Left cardiac atrium (tissue), 4 donors: ENCODE data around the gene KCNF1. TPM values are rescaled to one million over a fixed set of nuclear protein-coding genes. Genes with fewer than 3 reads are reported as not detected.

Source experiments
- ATAC-seq, 2 donors: fragments of 200-7000 bp; cut with Tn5 transposase; one replicate each; pipeline ENCODE4 v1.9.1; 2020; ENCODE audit warnings: mild to moderate bottlenecking in 2 of 2, moderate library complexity in 2 of 2
- DNase-seq: peaks from one replicate; pipeline ENCODE4 v3.0.0-alpha.2; 2020
- intact Hi-C, 2 donors: fragments of 100-400 bp; cut with DNase I; formaldehyde crosslinking; loops; one replicate each; pipeline versions ENCODE4 v1.14.1 to v1.15.1; 2022 to 2023
- total RNA-seq, 2 donors: library from RNA; stranded (reverse); fragmentation: NEBNext Ultra II Directional; extraction: Animal tissue kit (Norgen Biotek cat#: 25700); gene quantifications; one replicate each; pipeline ENCODE4 v1.2.1, GENCODE V29; 2021
- donor health status: DM: no; HTN: yes; CAD: no.
- donor health status: DM: no; HTN: yes; CAD: no; lungs with severe emphysema.
- donor health status: DM: yes; HTN: yes; CAD: no.
- donor health status: Dilated cardiomyopathy.

Gene KCNF1
- total RNA-seq, 2 donors from 2014 or later = 0.24 to 0.97 TPM

GRCh38 chr2:10915731-10916276 lies 4.1 kb downstream of the KCNF1 start:
- DNase-seq (no peak), ATAC-seq (no peak)
- intact Hi-C loops = loop anchor here (10.0 kb wide), 2 partner anchors 199 to 209 kb away; no protein-coding TSS in a partner anchor

DNA sequence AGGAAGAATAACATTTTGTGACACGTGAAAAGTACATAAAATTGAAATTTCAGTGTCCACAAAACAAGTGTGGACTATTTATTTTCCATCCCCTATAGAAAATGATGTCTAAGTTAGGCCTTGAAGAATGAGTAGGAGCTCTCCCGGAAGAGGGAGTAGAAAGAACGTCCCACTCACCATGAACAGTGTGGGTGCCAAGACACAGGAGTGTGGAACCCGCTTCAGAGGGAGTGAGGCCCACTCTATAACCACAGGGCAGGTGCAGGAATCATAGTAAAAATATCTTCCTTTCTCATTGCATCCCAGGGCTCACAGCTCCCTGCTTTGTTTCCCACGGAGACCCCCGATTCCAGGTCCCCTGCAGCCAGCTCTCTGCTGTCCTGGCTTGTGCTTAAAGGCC lies 5.2 kb downstream of the KCNF1 start:
- no peak for DNase-seq
- intact Hi-C loops = loop anchor here (10.0 kb wide), 2 partner anchors 198 to 208 kb away; no protein-coding TSS in a partner anchor
- no peak for ATAC-seq

GRCh38 chr2:10917927-10918326 lies 6.2 kb downstream of the KCNF1 start:
- no peak for DNase-seq
- ATAC-seq = no peak
- intact Hi-C loops = loop anchor here (10.0 kb wide), 2 partner anchors 197 to 207 kb away; no protein-coding TSS in a partner anchor

DNA sequence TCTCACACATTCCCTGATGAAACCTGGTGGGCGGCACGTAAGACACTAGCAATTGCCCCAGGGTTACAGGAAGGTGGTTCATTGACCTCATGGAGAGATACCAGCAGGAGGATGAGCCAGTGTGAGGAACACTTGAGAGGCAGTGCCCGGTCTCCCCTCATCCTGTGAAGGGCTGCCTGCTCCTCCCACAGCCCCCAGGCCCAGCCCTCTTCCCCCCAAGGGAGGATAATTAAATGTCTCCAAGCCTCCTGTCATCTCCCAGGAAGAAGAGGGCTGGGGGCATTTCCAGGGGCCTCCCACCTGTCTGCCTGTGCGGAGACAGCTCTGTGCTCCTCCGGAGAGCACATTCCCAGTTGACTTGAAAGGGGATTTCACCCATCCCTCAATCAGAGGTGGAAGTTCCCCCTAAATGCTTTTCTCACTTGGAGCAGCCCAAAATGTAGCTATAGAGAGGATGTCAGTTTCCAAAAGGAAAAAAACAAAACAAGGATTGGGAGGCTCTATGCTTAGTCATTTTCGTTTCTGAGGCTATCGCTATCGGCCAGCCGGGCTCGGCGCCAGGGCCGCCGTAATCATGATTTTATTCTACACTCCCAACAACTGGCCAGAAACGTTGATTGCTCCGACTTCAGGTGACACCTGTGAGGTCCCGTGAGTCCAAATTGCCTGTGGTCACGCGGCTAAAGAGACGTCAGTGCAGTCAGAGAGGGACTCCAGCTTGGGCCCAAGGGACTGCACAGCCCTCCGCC lies 7.1 kb downstream of the KCNF1 start:
- intact Hi-C loops = loop anchor here (10.0 kb wide), 2 partner anchors 196 to 206 kb away; no protein-coding TSS in a partner anchor

GRCh38 chr2:10919410-10919770 lies 7.7 kb downstream of the KCNF1 start:
- no peak for DNase-seq
- intact Hi-C loops = loop anchor here (10.0 kb wide), 2 partner anchors 195 to 205 kb away; no protein-coding TSS in a partner anchor
- ATAC-seq = no peak

More for the DNA sequence above, 7.1 kb downstream of the KCNF1 start:
- DNase-seq (peak; percentile 56), ATAC-seq (peak in 1 of 2 donors; percentile 65)

GRCh38 chr2:10919771-10920621 lies 8.3 kb downstream of the KCNF1 start:
- DNase-seq (peak; percentile 12), ATAC-seq (no peak)
- intact Hi-C loops = loop anchor here (10.0 kb wide), 2 partner anchors 195 to 205 kb away; no protein-coding TSS in a partner anchor

DNA sequence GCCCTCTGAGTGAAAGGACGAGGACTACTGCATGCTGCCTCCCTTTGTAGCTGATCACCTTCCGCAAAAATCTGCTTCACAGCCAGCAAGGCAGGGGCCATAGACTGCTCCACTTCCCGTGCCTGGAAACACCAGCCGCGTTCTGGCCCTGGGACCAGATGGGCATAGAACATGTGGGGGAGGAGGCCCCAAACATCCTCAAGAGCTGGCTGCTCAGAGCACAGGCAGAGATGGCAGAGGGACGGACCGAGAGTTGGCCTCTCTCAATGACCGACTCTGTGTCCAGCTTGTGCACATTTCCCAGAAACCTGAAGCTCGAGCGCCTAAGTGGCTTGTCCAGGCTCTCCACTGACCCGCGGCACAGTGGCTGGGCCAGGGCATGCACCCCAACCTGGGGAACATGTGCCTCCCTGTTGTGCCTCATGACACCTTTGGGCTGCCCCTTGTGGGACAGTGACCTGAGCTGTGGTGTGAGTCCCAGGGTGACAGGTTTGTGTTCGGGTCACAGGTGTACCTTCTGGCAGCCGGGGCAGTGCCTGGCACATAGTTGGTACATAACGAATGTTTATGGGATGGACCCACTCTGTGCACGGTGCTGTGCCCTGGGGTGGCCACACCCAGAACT lies 9.1 kb downstream of the KCNF1 start:
- DNase-seq (peak; percentile 12), ATAC-seq (no peak)
- intact Hi-C loops = no loop called here

DNA sequence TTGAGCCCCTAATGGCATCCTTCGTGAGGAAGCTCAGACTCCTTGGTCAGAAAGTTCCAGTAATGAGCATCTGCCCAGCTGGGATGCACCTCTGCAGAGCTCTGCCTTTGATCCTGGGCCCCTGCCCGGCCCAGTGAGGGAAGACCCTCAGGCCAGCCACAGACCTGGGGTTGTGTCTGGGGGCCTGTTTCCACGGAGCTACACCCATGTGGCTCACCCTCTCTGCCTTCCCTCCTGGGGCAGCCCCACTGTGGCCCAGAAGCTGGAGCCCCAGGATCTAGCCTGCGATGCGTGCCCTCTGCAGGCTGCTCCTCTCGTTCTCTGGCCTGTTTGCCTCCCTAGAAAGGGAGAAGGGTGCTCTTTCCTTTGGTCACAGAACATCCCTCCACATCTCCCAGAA lies 9.8 kb downstream of the KCNF1 start:
- ATAC-seq = no peak
- intact Hi-C loops = no loop called here
- no peak for DNase-seq

DNA sequence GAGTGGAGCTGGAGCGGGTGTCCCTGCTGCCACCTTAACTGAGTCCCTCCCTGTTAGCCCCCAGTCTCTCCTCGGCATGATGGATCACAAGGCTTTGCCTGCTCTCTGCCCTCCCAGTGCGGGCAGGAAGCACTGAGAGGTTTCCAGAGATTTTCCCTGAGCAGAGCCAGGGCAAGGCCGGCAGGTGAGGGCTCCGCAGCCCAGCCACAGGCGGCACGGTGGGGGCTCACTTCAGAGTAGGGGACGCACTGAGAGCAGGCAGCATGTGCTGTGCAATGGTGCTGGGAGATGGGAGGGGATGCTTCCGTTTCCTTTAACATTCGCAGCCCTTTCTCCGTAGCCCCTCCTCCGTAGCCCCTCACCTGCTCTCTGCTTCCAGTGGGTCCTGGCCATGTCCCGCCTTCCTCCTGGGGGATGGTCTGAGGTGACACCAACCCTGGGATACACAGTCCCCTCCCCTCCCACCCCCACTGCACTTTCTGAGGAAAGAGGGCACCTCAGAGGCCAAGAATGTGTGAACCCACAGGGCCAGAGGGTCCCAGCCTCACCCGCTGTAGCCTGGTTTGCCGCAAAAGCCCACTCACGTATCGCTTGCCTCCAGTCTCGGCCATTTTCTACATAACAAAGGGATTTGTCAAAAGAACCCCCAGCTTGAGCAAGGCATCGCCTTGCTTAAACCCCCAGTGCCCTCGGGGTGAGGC lies 10.7 kb downstream of the KCNF1 start:
- intact Hi-C loops = no loop called here
- ATAC-seq (no peak), DNase-seq (peak; percentile 12)

DNA sequence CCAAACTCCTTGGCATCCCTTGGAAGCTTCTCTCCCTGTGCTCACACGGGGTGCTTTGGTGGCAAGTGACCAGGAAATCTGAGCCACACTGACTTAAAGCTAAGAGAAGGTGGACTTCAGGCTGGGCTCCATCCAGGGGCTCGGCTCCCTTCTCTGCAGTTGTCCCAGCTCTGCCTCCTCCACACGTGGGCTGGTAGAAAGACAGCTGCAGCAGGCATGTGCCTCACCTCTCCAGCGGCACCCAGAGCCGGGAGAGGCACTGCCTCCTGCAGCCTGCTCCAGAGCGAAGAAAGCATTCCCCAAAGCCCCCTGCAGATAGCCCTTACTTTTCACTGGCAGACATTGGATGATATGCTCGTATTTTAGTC lies 11.3 kb downstream of the KCNF1 start:
- no peak for ATAC-seq
- intact Hi-C loops = no loop called here
- DNase-seq = no peak

DNA sequence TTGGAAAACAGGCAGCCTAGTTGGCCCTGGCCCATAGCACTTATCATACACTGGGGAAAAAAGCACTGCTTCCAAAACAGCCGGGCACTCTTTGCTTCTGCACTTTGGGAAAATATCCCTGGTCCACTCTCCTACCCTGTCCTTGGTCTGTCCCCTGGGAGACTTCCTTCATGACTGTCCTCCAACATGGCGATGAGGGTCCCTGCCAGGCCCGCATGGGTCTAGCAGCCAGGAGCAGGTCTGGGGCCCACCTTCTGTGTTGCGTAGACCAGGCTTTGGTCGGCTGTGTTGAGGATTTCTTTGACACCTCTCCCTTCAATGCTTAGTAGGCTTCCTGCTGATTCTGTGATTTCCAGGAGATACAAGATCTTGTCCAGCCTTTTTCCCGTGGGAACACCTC lies 12.2 kb downstream of the KCNF1 start:
- ATAC-seq = no peak
- DNase-seq = no peak
- intact Hi-C loops = no loop called here

- no peak for ATAC-seq
- DNase-seq = peak; percentile 10
- intact Hi-C loops = no loop called here
These were observed 12.7 kb downstream of the KCNF1 start for GRCh38 chr2:10924441-10924840.

DNA sequence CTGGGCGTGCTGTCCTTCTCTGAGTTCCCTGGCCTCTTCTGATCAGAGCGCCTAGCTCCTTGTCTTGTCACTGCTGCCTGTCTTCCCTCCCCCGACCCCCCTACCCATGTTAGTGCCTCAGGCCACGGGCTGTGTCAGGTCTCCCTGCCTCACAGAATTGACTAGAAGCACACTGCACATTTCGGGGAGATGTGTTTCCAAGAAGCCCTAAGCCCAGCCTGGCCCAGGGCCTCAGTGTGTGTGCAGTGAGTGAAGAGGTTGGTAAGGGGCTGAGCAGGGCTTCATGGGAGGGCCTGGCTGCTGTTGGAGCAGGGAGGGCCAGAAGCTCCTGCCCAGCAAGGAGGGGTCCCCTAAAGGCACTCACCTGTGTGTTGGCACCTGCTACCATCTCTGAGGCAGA lies 13.1 kb downstream of the KCNF1 start:
- no peak for DNase-seq
- intact Hi-C loops = no loop called here
- no peak for ATAC-seq

- intact Hi-C loops = no loop called here
- ATAC-seq = no peak
- no peak for DNase-seq
These were observed 14.6 kb downstream of the KCNF1 start for GRCh38 chr2:10926191-10926820.

GRCh38 chr2:10930721-10931516 lies 19.2 kb downstream of the KCNF1 start:
- no peak for DNase-seq
- intact Hi-C loops = no loop called here

GRCh38 chr2:10931710-10932255 lies 20.0 kb downstream of the KCNF1 start:
- DNase-seq (no peak), ATAC-seq (peak in 1 of 2 donors; percentile 30)
- intact Hi-C loops = no loop called here

More at GRCh38 chr2:10930721-10931516, 19.2 kb downstream of the KCNF1 start:
- ATAC-seq = no peak
